Activated CD4-positive, alpha-beta T cell treated with anti-CD3 and anti-CD28 coated beads for 24 hours (primary cell): ENCODE results near the gene ECM1.
A peak's percentile ranks its signal among the peaks of the same experiment; 100 is the strongest.

Experiments used
- DNase-seq, 2 donors: peaks; one replicate each; pipeline ENCODE4 v3.0.0-alpha.2; 2020; ENCODE audit warnings: low read depth in 2 of 2

The ECM1 gene

GRCh38 chr1:150558761-150559655, 51.1 kb downstream of the ECM1 start:
- DNase-seq = no peak

GRCh38 chr1:150559656-150560010, 51.7 kb downstream of the ECM1 start:
- no peak for DNase-seq

GRCh38 chr1:150560011-150560438, 52.1 kb downstream of the ECM1 start:
- DNase-seq = peak; percentile 67

GRCh38 chr1:150560576-150561253, 52.8 kb downstream of the ECM1 start:
- DNase-seq = peak; percentile 81 to 83

GRCh38 chr1:150561254-150561973, 53.5 kb downstream of the ECM1 start:
- peak in 1 of 2 donors; percentile 63 for DNase-seq

- DNase-seq = peak; percentile 79 to 84
Measured at GRCh38 chr1:150561974-150562445, 54.1 kb downstream of the ECM1 start.

GRCh38 chr1:150562446-150563339, 54.8 kb downstream of the ECM1 start:
- DNase-seq = peak; percentile 73 to 77
